NCI-H2171 treated with DMSO at 0.1 percent for 48 hours (cell line): ENCODE measurements around the gene EMP2.
"Not testable (repeated sequence)": the region's sequence is repeated elsewhere in the genome, so short reads cannot be mapped to it uniquely, and the experiment has no call there.

Experiments used
- DNase-seq: peaks from one replicate; lab custom pipeline; 2025; lab: John Stamatoyannopoulos, UW

EMP2 gene

GRCh38 chr16:10578474-10579316, 1.7 kb downstream of the EMP2 start:
- no peak for DNase-seq

GRCh38 chr16:10577305-10578202, 2.8 kb downstream of the EMP2 start:
- peak; percentile 73 for DNase-seq

- DNase-seq: no peak
These were observed 3.8 kb downstream of the EMP2 start for GRCh38 chr16:10576390-10577304.

- DNase-seq: no peak
These were observed 4.8 kb downstream of the EMP2 start for GRCh38 chr16:10575506-10576130.

- no peak for DNase-seq
These were observed 7.8 kb downstream of the EMP2 start for GRCh38 chr16:10572611-10573010.

- no peak for DNase-seq
These were observed 9.0 kb downstream of the EMP2 start for GRCh38 chr16:10571354-10571753.

GRCh38 chr16:10569621-10570020, 10.8 kb downstream of the EMP2 start:
- no peak for DNase-seq

GRCh38 chr16:10566613-10567012, 13.8 kb downstream of the EMP2 start:
- DNase-seq: no peak

- DNase-seq: no peak
These were observed 15.2 kb downstream of the EMP2 start for GRCh38 chr16:10565167-10565566.

- no peak for DNase-seq
These were observed 15.8 kb downstream of the EMP2 start for GRCh38 chr16:10564591-10564990.

- no peak for DNase-seq
These were observed 18.0 kb downstream of the EMP2 start for GRCh38 chr16:10562361-10562899.

- DNase-seq: no peak
These were observed 19.0 kb downstream of the EMP2 start for GRCh38 chr16:10561425-10561824.

GRCh38 chr16:10561001-10561400, 19.4 kb downstream of the EMP2 start:
- no peak for DNase-seq

GRCh38 chr16:10559792-10560191, 20.6 kb downstream of the EMP2 start:
- not testable (repeated sequence) for DNase-seq

- no peak for DNase-seq
These were observed 21.4 kb downstream of the EMP2 start for GRCh38 chr16:10558746-10559641.

- DNase-seq: no peak
These were observed 22.1 kb downstream of the EMP2 start for GRCh38 chr16:10558305-10558704.

- DNase-seq: no peak
These were observed 22.6 kb downstream of the EMP2 start for GRCh38 chr16:10557750-10558149.

- DNase-seq: no peak
These were observed 24.2 kb downstream of the EMP2 start for GRCh38 chr16:10556236-10556635.

- DNase-seq: no peak
These were observed 25.8 kb downstream of the EMP2 start for GRCh38 chr16:10554569-10554968.

- no peak for DNase-seq
These were observed 27.4 kb downstream of the EMP2 start for GRCh38 chr16:10552998-10553491.
